ENCODE data around the gene CD101. TPM values are rescaled to one million over a fixed set of nuclear protein-coding genes. Genes with fewer than 3 reads are reported as not detected.
A peak's percentile ranks its signal among the peaks of the same experiment; 100 is the strongest.

The CD101 gene
- total RNA-seq, 5 donors from 2014 or later (not counting 1 experiment from before 2014, with no cell fraction given): 4.8 to 13.4 (median 5.3) TPM

GRCh38 chr1:116997066-116997465 is 4.5 kb upstream of the CD101 start:
- H3K36me3 ChIP-seq (ENCODE audit: control insufficient read depth in 2 of 2, extremely low read depth in 1 of 2, insufficient read depth in 1 of 2, low read length in 1 of 2): no peaks in the 10 kb centered on the region
- H3K27me3 ChIP-seq (replicated peaks in 1 of 2; ENCODE audit: control insufficient read depth in 2 of 2, extremely low read depth in 1 of 2, insufficient read depth in 2 of 2, low read length in 1 of 2): no peaks in the 10 kb centered on the region
- H3K4me3 Mint-ChIP-seq: no peak overlapping the region
- WGBS (ENCODE audit: insufficient coverage): no CpG with 5 or more reads among the region's 1 CpG
- H3K27me3 Mint-ChIP-seq: no peaks in the 10 kb centered on the region
- H3K9me3 ChIP-seq: no peaks in the 10 kb centered on the region
- H3K27ac ChIP-seq (ENCODE audit: low read length): no peak overlapping the region
- peaks cover 4 to 17% of the 10 kb centered on the region in 2 experiments for H3K4me1 ChIP-seq (ENCODE audit: control insufficient read depth in 1 of 2, extremely low read depth in 1 of 2, insufficient read depth in 2 of 2, low read length in 2 of 2)
- POLR2A ChIA-PET: interaction anchor here in 1 of 2 donors (0.5 kb wide), 1 partner anchor 71 kb away, joined by 3 read pairs; no protein-coding TSS in a partner anchor
- CTCF ChIA-PET: interaction anchor here in 1 of 2 donors (0.7 to 1.4 kb wide), 2 partner anchors 225 to 639 kb away, joined by 3 to 5 read pairs; no protein-coding TSS in a partner anchor
- H3K9me3 Mint-ChIP-seq: peaks cover 0 to 1% (median 0%) of the 10 kb centered on the region in 3 donors
- no peak for DNase-seq
- no peak for ATAC-seq (replicated peaks in 1 of 4)
- no peaks in the 10 kb centered on the region for H3K36me3 Mint-ChIP-seq
- H3K27ac Mint-ChIP-seq: no peak overlapping the region
- no peak overlapping the region for H3K4me3 ChIP-seq (ENCODE audit: control insufficient read depth in 1 of 2, extremely low read depth in 1 of 2, low read length in 1 of 2)
- peaks cover 25 to 32% (median 28%) of the 10 kb centered on the region in 3 donors for H3K4me1 Mint-ChIP-seq

DNA sequence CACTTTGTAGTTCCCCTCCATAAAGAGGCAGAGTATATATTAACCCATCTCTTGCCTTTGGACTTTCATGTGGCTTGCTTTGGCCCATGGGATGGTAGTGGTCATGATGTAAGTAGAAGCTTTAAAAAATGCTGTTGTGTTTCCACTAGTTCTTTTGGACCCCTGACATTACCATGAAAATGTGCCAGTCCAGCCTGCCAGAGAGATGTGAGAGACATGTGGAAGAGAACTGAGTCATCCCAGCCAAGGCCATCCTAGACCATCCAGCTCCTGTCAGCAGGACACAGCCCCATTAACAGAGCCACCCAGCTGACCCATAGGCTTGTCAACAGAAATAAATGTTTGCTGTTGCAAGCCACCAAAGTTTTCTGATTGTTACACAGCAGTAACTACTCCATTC is 3.9 kb upstream of the CD101 start:
- no peak overlapping the region for H3K4me3 Mint-ChIP-seq
- Histone ChIP-seq H3K4me1 (ENCODE audit: control insufficient read depth in 1 of 2, extremely low read depth in 1 of 2, insufficient read depth in 2 of 2, low read length in 2 of 2) (peaks cover 3 to 20% of the 10 kb centered on the region in 2 experiments), H3K36me3 (ENCODE audit: control insufficient read depth in 2 of 2, extremely low read depth in 1 of 2, insufficient read depth in 1 of 2, low read length in 1 of 2) (no peaks in the 10 kb centered on the region), H3K4me3 (ENCODE audit: control insufficient read depth in 1 of 2, extremely low read depth in 1 of 2, low read length in 1 of 2) (no peak overlapping the region), H3K9me3 (no peaks in the 10 kb centered on the region), H3K27ac (ENCODE audit: low read length) (no peak overlapping the region), H3K27me3 (replicated peaks in 1 of 2; ENCODE audit: control insufficient read depth in 2 of 2, extremely low read depth in 1 of 2, insufficient read depth in 2 of 2, low read length in 1 of 2) (no peaks in the 10 kb centered on the region)
- ChIA-PET POLR2A (no interaction called here), CTCF (interaction anchor here in 1 of 2 donors (0.7 to 1.4 kb wide), 2 partner anchors 225 to 640 kb away, joined by 3 to 5 read pairs; no protein-coding TSS in a partner anchor)
- H3K36me3 Mint-ChIP-seq: no peaks in the 10 kb centered on the region
- no peak for ATAC-seq (replicated peaks in 1 of 4)
- peaks cover 26 to 33% (median 30%) of the 10 kb centered on the region in 3 donors for H3K4me1 Mint-ChIP-seq
- no peaks in the 10 kb centered on the region for H3K27me3 Mint-ChIP-seq
- DNase-seq: no peak
- peaks cover 0 to 5% (median 0%) of the 10 kb centered on the region in 3 donors for H3K9me3 Mint-ChIP-seq
- no peak overlapping the region for H3K27ac Mint-ChIP-seq

DNA sequence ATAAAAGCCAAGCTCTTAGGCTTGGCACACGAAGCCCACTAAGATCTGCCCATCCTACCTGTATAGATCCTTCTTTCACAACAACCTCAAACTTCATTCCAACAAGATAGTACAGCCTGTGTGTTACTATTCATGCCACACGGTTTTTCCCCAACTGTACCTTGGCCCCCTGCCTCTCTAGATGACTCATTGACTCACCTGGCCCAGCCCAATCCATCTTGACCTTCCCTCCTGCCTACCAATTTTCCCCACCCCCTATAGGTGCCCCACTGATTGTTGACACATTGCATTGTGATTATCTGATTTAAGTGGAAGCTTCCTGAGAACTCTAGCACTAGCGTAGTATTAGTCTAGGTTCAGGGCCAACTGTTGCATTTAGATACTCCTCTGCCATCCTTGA is 2.0 kb upstream of the CD101 start:
- 83% methylated on average over 3 of the region's 3 CpGs for WGBS (ENCODE audit: insufficient coverage)
- CTCF ChIA-PET: interaction anchor here in 1 of 2 donors (0.6 kb wide), 1 partner anchor 50 kb away, joined by 3 read pairs; no protein-coding TSS in a partner anchor
- no peaks in the 10 kb centered on the region for H3K36me3 ChIP-seq (ENCODE audit: control insufficient read depth in 2 of 2, extremely low read depth in 1 of 2, insufficient read depth in 1 of 2, low read length in 1 of 2)
- peaks cover 0 to 5% (median 0%) of the 10 kb centered on the region in 3 donors for H3K9me3 Mint-ChIP-seq
- no peaks in the 10 kb centered on the region for H3K9me3 ChIP-seq
- H3K27ac Mint-ChIP-seq: peak overlapping the region; percentile 90 to 93
- POLR2A ChIA-PET: no interaction called here
- no peak overlapping the region for H3K27ac ChIP-seq (ENCODE audit: low read length)
- no peaks in the 10 kb centered on the region for H3K27me3 Mint-ChIP-seq
- H3K36me3 Mint-ChIP-seq: no peaks in the 10 kb centered on the region
- H3K4me3 ChIP-seq (ENCODE audit: control insufficient read depth in 1 of 2, extremely low read depth in 1 of 2, low read length in 1 of 2): no peak overlapping the region
- no peak overlapping the region for H3K4me3 Mint-ChIP-seq
- DNase-seq: no peak
- peaks cover 43 to 49% (median 44%) of the 10 kb centered on the region in 3 donors for H3K4me1 Mint-ChIP-seq
- peaks cover 6 to 36% of the 10 kb centered on the region in 2 experiments for H3K4me1 ChIP-seq (ENCODE audit: control insufficient read depth in 1 of 2, extremely low read depth in 1 of 2, insufficient read depth in 2 of 2, low read length in 2 of 2)
- H3K27me3 ChIP-seq (replicated peaks in 1 of 2; ENCODE audit: control insufficient read depth in 2 of 2, extremely low read depth in 1 of 2, insufficient read depth in 2 of 2, low read length in 1 of 2): no peaks in the 10 kb centered on the region
- no peak for ATAC-seq (replicated peaks in 1 of 4)

DNA sequence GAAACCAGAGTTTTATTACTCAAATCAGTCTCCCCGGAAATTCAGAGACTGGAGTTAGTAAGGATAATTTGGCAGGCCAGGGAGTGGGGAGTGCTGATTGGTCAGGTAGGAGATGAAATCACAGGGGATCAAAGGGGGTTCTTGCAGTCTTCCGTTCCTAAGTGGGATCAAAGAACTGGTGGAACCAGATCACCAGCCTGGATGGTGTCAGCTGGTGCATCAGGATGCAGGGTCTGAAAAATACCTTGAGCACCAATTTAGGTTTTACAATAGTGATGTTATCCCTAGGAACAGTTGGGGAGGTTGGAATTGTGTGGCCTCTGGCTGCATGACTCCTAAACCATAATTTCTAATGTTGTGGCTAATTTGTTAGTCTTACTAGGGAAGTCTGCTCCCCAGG is 1.4 kb upstream of the CD101 start:
- H3K27me3 Mint-ChIP-seq: no peaks in the 10 kb centered on the region
- Histone ChIP-seq H3K36me3 (ENCODE audit: control insufficient read depth in 2 of 2, extremely low read depth in 1 of 2, insufficient read depth in 1 of 2, low read length in 1 of 2) (no peaks in the 10 kb centered on the region), H3K9me3 (no peaks in the 10 kb centered on the region), H3K4me1 (ENCODE audit: control insufficient read depth in 1 of 2, extremely low read depth in 1 of 2, insufficient read depth in 2 of 2, low read length in 2 of 2) (peaks cover 6 to 39% of the 10 kb centered on the region in 2 experiments), H3K27me3 (replicated peaks in 1 of 2; ENCODE audit: control insufficient read depth in 2 of 2, extremely low read depth in 1 of 2, insufficient read depth in 2 of 2, low read length in 1 of 2) (no peaks in the 10 kb centered on the region), H3K27ac (ENCODE audit: low read length) (peak overlapping the region; percentile 60), H3K4me3 (ENCODE audit: control insufficient read depth in 1 of 2, extremely low read depth in 1 of 2, low read length in 1 of 2) (no peak overlapping the region)
- ATAC-seq (replicated peaks in 1 of 4) (no peak), DNase-seq (no peak)
- H3K4me1 Mint-ChIP-seq: peaks cover 47 to 55% (median 47%) of the 10 kb centered on the region in 3 donors
- peaks cover 0 to 5% (median 0%) of the 10 kb centered on the region in 3 donors for H3K9me3 Mint-ChIP-seq
- H3K36me3 Mint-ChIP-seq: no peaks in the 10 kb centered on the region
- H3K4me3 Mint-ChIP-seq: no peak overlapping the region
- ChIA-PET CTCF (no interaction called here), POLR2A (no interaction called here)
- WGBS (ENCODE audit: insufficient coverage): 84% methylated on average over 2 of the region's 2 CpGs
- peak overlapping the region; percentile 90 to 93 for H3K27ac Mint-ChIP-seq

DNA sequence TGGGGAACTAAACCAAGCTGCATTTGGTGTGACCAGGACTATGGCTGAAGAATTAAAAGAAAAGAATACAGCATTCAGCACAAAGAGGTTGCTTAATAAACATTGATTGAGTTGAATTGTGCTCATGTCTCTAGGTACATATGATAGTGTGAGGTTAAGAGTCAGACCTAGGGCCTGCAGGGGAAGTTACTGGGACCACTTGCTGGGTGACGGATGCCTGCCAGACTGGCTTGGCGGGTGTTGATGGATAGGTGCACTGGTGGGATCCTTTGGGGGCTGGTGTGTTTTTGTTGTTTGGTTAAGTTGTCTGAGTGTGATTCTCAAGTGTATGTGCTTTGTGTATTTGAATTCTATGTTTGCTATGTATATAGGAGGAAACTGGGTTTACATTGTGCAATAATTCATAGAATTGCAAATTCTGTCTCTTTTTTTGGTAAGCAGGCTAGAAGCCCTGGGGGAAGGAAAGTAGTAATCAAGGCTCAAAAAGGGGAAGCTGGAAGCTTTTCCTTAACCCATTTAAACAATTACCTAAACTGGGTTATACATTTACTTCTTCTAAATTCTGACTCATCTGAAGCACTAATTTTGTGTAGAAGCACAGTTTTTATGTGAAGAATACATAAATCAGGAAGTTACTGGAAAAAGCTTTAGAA is 1.8 kb downstream of the CD101 start:
- ChIA-PET CTCF (no interaction called here), POLR2A (no interaction called here)
- Mint-ChIP-seq H3K27me3 (no peaks in the 10 kb centered on the region), H3K36me3 (no peaks in the 10 kb centered on the region), H3K27ac (peak overlapping the region; percentile 76 to 83), H3K4me3 (peak overlapping the region in 2 of 3 donors; percentile 15 to 41), H3K9me3 (peaks cover 0 to 5% (median 0%) of the 10 kb centered on the region in 3 donors), H3K4me1 (peaks cover 70 to 83% (median 73%) of the 10 kb centered on the region in 3 donors)
- 92% methylated on average over 2 of the region's 2 CpGs for WGBS (ENCODE audit: insufficient coverage)
- DNase-seq (no peak), ATAC-seq (replicated peaks in 1 of 4) (no peak)
- H3K27me3 ChIP-seq (replicated peaks in 1 of 2; ENCODE audit: control insufficient read depth in 2 of 2, extremely low read depth in 1 of 2, insufficient read depth in 2 of 2, low read length in 1 of 2): no peaks in the 10 kb centered on the region
- H3K4me1 ChIP-seq (ENCODE audit: control insufficient read depth in 1 of 2, extremely low read depth in 1 of 2, insufficient read depth in 2 of 2, low read length in 2 of 2): peaks cover 9 to 58% of the 10 kb centered on the region in 2 experiments
- peak overlapping the region; percentile 7 to 47 for H3K4me3 ChIP-seq (ENCODE audit: control insufficient read depth in 1 of 2, extremely low read depth in 1 of 2, low read length in 1 of 2)
- peak overlapping the region; percentile 63 for H3K27ac ChIP-seq (ENCODE audit: low read length)
- no peaks in the 10 kb centered on the region for H3K36me3 ChIP-seq (ENCODE audit: control insufficient read depth in 2 of 2, extremely low read depth in 1 of 2, insufficient read depth in 1 of 2, low read length in 1 of 2)
- H3K9me3 ChIP-seq: no peaks in the 10 kb centered on the region

DNA sequence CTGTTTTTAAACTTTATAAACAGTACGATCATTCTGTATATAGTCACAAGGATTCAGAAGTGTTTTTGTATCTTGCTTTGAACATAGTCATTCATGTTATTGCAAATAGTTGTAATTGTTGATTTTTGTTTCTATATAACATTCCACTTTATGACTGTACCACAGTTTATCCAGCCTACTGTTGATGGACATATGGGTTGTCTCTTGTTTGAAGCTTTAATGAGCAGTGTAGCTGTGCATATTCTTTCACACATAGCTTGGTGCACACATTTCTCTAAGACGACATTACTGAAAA is 6.1 kb downstream of the CD101 start:
- ChIA-PET POLR2A (interaction anchor here in 1 of 2 donors (0.6 to 0.7 kb wide), 3 partner anchors 117 to 535 kb away, joined by 3 to 5 read pairs (median 4); no protein-coding TSS in a partner anchor), CTCF (interaction anchor here in 1 of 2 donors (0.7 kb wide), 1 partner anchor 343 kb away, joined by 3 read pairs; no protein-coding TSS in a partner anchor)
- ATAC-seq (replicated peaks in 1 of 4) (no peak), DNase-seq (no peak)
- no CpG with 5 or more reads among the region's 2 CpGs for WGBS (ENCODE audit: insufficient coverage)
- Mint-ChIP-seq H3K27me3 (no peaks in the 10 kb centered on the region), H3K36me3 (peaks cover 11% of the 10 kb centered on the region), H3K4me3 (peak overlapping the region in 2 of 3 donors; percentile 37 to 73), H3K27ac (peak overlapping the region; percentile 76 to 82), H3K9me3 (no peaks in the 10 kb centered on the region), H3K4me1 (peaks cover 62 to 76% (median 69%) of the 10 kb centered on the region in 3 donors)
- Histone ChIP-seq H3K27ac (ENCODE audit: low read length) (peak overlapping the region; percentile 67), H3K36me3 (ENCODE audit: control insufficient read depth in 2 of 2, extremely low read depth in 1 of 2, insufficient read depth in 1 of 2, low read length in 1 of 2) (no peaks in the 10 kb centered on the region), H3K27me3 (replicated peaks in 1 of 2; ENCODE audit: control insufficient read depth in 2 of 2, extremely low read depth in 1 of 2, insufficient read depth in 2 of 2, low read length in 1 of 2) (no peaks in the 10 kb centered on the region), H3K9me3 (no peaks in the 10 kb centered on the region), H3K4me1 (ENCODE audit: control insufficient read depth in 1 of 2, extremely low read depth in 1 of 2, insufficient read depth in 2 of 2, low read length in 2 of 2) (peaks cover 18 to 51% of the 10 kb centered on the region in 2 experiments), H3K4me3 (ENCODE audit: control insufficient read depth in 1 of 2, extremely low read depth in 1 of 2, low read length in 1 of 2) (no peak overlapping the region)

Measured in T-cell (primary cell).